Measurements from ENCODE around the gene SLC25A47.
A peak's percentile ranks its signal among the peaks of the same experiment; 100 is the strongest.

The SLC25A47 gene

GRCh38 chr14:100365741-100366140 lies 42.6 kb downstream of the SLC25A47 start:
- DNase-seq (ENCODE audit: low read depth, low spot score), result no peak
- Histone ChIP-seq H3K4me3 (ENCODE audit: low read length) (no peak overlapping the region), H3K27ac (ENCODE audit: low read length) (no peak overlapping the region), H3K36me3 (ENCODE audit: control insufficient read depth, insufficient read depth, low read length) (peaks cover 11% of the 10 kb centered on the region; the same call in 1 of the 2 replicates), H3K4me1 (ENCODE audit: control insufficient read depth, insufficient read depth, low read length) (no peaks in the 10 kb centered on the region), H3K27me3 (ENCODE audit: control insufficient read depth, insufficient read depth, low read length) (no peaks in the 10 kb centered on the region), H3K9me3 (ENCODE audit: control insufficient read depth, insufficient read depth, low read length) (no peaks in the 10 kb centered on the region)
- WGBS (ENCODE audit: insufficient coverage, insufficient read length), result no CpG with 5 or more reads among the region's 7 CpGs

- WGBS (ENCODE audit: insufficient coverage, insufficient read length), result no CpG with 5 or more reads among the region's 13 CpGs
- no peak overlapping the region for H3K4me3 ChIP-seq (ENCODE audit: low read length)
- DNase-seq (ENCODE audit: low read depth, low spot score), result no peak
- H3K27ac ChIP-seq (ENCODE audit: low read length), result no peak overlapping the region
- H3K27me3 ChIP-seq (ENCODE audit: control insufficient read depth, insufficient read depth, low read length), result no peaks in the 10 kb centered on the region
- peaks cover 2% of the 10 kb centered on the region; the same call in 1 of the 2 replicates for H3K36me3 ChIP-seq (ENCODE audit: control insufficient read depth, insufficient read depth, low read length)
- H3K9me3 ChIP-seq (ENCODE audit: control insufficient read depth, insufficient read depth, low read length), result no peaks in the 10 kb centered on the region
- peaks cover 6% of the 10 kb centered on the region; the same call in 1 of the 2 replicates for H3K4me1 ChIP-seq (ENCODE audit: control insufficient read depth, insufficient read depth, low read length)
These were observed 45.9 kb downstream of the SLC25A47 start for GRCh38 chr14:100369019-100369418.

- peaks cover 8% of the 10 kb centered on the region; the same call in 1 of the 2 replicates for H3K4me1 ChIP-seq (ENCODE audit: control insufficient read depth, insufficient read depth, low read length)
- peaks cover 2% of the 10 kb centered on the region; the same call in 1 of the 2 replicates for H3K36me3 ChIP-seq (ENCODE audit: control insufficient read depth, insufficient read depth, low read length)
- no peak for DNase-seq (ENCODE audit: low read depth, low spot score)
- H3K27me3 ChIP-seq (ENCODE audit: control insufficient read depth, insufficient read depth, low read length), result no peaks in the 10 kb centered on the region
- no peak overlapping the region for H3K27ac ChIP-seq (ENCODE audit: low read length)
- no peak overlapping the region for H3K4me3 ChIP-seq (ENCODE audit: low read length)
- no peaks in the 10 kb centered on the region for H3K9me3 ChIP-seq (ENCODE audit: control insufficient read depth, insufficient read depth, low read length)
- no CpG with 5 or more reads among the region's 4 CpGs for WGBS (ENCODE audit: insufficient coverage, insufficient read length)
These were observed 46.9 kb downstream of the SLC25A47 start for GRCh38 chr14:100370003-100370402.

- WGBS (ENCODE audit: insufficient coverage, insufficient read length), result no CpG with 5 or more reads among the region's 6 CpGs
- DNase-seq (ENCODE audit: low read depth, low spot score), result no peak
- Histone ChIP-seq H3K27me3 (ENCODE audit: control insufficient read depth, insufficient read depth, low read length) (no peaks in the 10 kb centered on the region), H3K4me1 (ENCODE audit: control insufficient read depth, insufficient read depth, low read length) (peaks cover 9% of the 10 kb centered on the region; the same call in 1 of the 2 replicates), H3K4me3 (ENCODE audit: low read length) (no peak overlapping the region), H3K27ac (ENCODE audit: low read length) (no peak overlapping the region), H3K36me3 (ENCODE audit: control insufficient read depth, insufficient read depth, low read length) (peaks cover 2% of the 10 kb centered on the region; the same call in 1 of the 2 replicates), H3K9me3 (ENCODE audit: control insufficient read depth, insufficient read depth, low read length) (no peaks in the 10 kb centered on the region)
These were observed 48.6 kb downstream of the SLC25A47 start for GRCh38 chr14:100371773-100372172.

- H3K27ac ChIP-seq (ENCODE audit: low read length), result no peak overlapping the region
- WGBS (ENCODE audit: insufficient coverage, insufficient read length), result 100% methylated on average over 1 of the region's 4 CpGs
- no peaks in the 10 kb centered on the region for H3K9me3 ChIP-seq (ENCODE audit: control insufficient read depth, insufficient read depth, low read length)
- no peak overlapping the region for H3K4me3 ChIP-seq (ENCODE audit: low read length)
- H3K4me1 ChIP-seq (ENCODE audit: control insufficient read depth, insufficient read depth, low read length), result peaks cover 10% of the 10 kb centered on the region; the same call in 1 of the 2 replicates
- no peak for DNase-seq (ENCODE audit: low read depth, low spot score)
- no peaks in the 10 kb centered on the region for H3K27me3 ChIP-seq (ENCODE audit: control insufficient read depth, insufficient read depth, low read length)
- peaks cover 2% of the 10 kb centered on the region; the same call in 1 of the 2 replicates for H3K36me3 ChIP-seq (ENCODE audit: control insufficient read depth, insufficient read depth, low read length)
These were observed 49.4 kb downstream of the SLC25A47 start for GRCh38 chr14:100372357-100373048.

GRCh38 chr14:100374270-100374669 lies 51.1 kb downstream of the SLC25A47 start:
- Histone ChIP-seq H3K27me3 (ENCODE audit: control insufficient read depth, insufficient read depth, low read length) (no peaks in the 10 kb centered on the region), H3K4me3 (ENCODE audit: low read length) (no peak overlapping the region), H3K9me3 (ENCODE audit: control insufficient read depth, insufficient read depth, low read length) (no peaks in the 10 kb centered on the region), H3K4me1 (ENCODE audit: control insufficient read depth, insufficient read depth, low read length) (peaks cover 12% of the 10 kb centered on the region; the same call in 1 of the 2 replicates), H3K27ac (ENCODE audit: low read length) (no peak overlapping the region), H3K36me3 (ENCODE audit: control insufficient read depth, insufficient read depth, low read length) (no peaks in the 10 kb centered on the region)
- WGBS (ENCODE audit: insufficient coverage, insufficient read length), result no CpG with 5 or more reads among the region's 2 CpGs
- no peak for DNase-seq (ENCODE audit: low read depth, low spot score)

GRCh38 chr14:100374876-100375265 lies 51.7 kb downstream of the SLC25A47 start:
- no peak overlapping the region for H3K27ac ChIP-seq (ENCODE audit: low read length)
- no CpG with 5 or more reads among the region's 8 CpGs for WGBS (ENCODE audit: insufficient coverage, insufficient read length)
- H3K4me1 ChIP-seq (ENCODE audit: control insufficient read depth, insufficient read depth, low read length), result peaks cover 12% of the 10 kb centered on the region; the same call in 1 of the 2 replicates
- H3K4me3 ChIP-seq (ENCODE audit: low read length), result peak overlapping the region; percentile 78; the same call in 1 of the 2 replicates
- H3K9me3 ChIP-seq (ENCODE audit: control insufficient read depth, insufficient read depth, low read length), result no peaks in the 10 kb centered on the region
- H3K36me3 ChIP-seq (ENCODE audit: control insufficient read depth, insufficient read depth, low read length), result no peaks in the 10 kb centered on the region
- DNase-seq (ENCODE audit: low read depth, low spot score), result no peak
- H3K27me3 ChIP-seq (ENCODE audit: control insufficient read depth, insufficient read depth, low read length), result no peaks in the 10 kb centered on the region

- no CpG with 5 or more reads among the region's 17 CpGs for WGBS (ENCODE audit: insufficient coverage, insufficient read length)
- no peaks in the 10 kb centered on the region for H3K9me3 ChIP-seq (ENCODE audit: control insufficient read depth, insufficient read depth, low read length)
- H3K36me3 ChIP-seq (ENCODE audit: control insufficient read depth, insufficient read depth, low read length), result no peaks in the 10 kb centered on the region
- H3K27ac ChIP-seq (ENCODE audit: low read length), result no peak overlapping the region
- H3K27me3 ChIP-seq (ENCODE audit: control insufficient read depth, insufficient read depth, low read length), result no peaks in the 10 kb centered on the region
- H3K4me3 ChIP-seq (ENCODE audit: low read length), result peak overlapping the region; percentile 78; the same call in 1 of the 2 replicates
- peaks cover 12% of the 10 kb centered on the region; the same call in 1 of the 2 replicates for H3K4me1 ChIP-seq (ENCODE audit: control insufficient read depth, insufficient read depth, low read length)
- DNase-seq (ENCODE audit: low read depth, low spot score), result no peak
These were observed 52.3 kb downstream of the SLC25A47 start for GRCh38 chr14:100375266-100375962.

GRCh38 chr14:100375963-100376735 lies 53.0 kb downstream of the SLC25A47 start, which contains the start of gene WDR25:
WDR25 (plus strand) TSS chr14:100376485.
- no peaks in the 10 kb centered on the region for H3K36me3 ChIP-seq (ENCODE audit: control insufficient read depth, insufficient read depth, low read length)
- WGBS (ENCODE audit: insufficient coverage, insufficient read length), result no CpG with 5 or more reads among the region's 74 CpGs
- H3K27ac ChIP-seq (ENCODE audit: low read length), result no peak within 1 kb of the TSS
- peak within 1 kb of the TSS; percentile 78; the same call in 1 of the 2 replicates for H3K4me3 ChIP-seq (ENCODE audit: low read length)
- DNase-seq (ENCODE audit: low read depth, low spot score), result peak; percentile 77
- H3K9me3 ChIP-seq (ENCODE audit: control insufficient read depth, insufficient read depth, low read length), result no peaks in the 10 kb centered on the region
- peaks cover 12% of the 10 kb centered on the region; the same call in 1 of the 2 replicates for H3K4me1 ChIP-seq (ENCODE audit: control insufficient read depth, insufficient read depth, low read length)
- no peaks in the 10 kb centered on the region for H3K27me3 ChIP-seq (ENCODE audit: control insufficient read depth, insufficient read depth, low read length)

GRCh38 chr14:100376751-100377171 lies 53.6 kb downstream of the SLC25A47 start:
- no CpG with 5 or more reads among the region's 7 CpGs for WGBS (ENCODE audit: insufficient coverage, insufficient read length)
- DNase-seq (ENCODE audit: low read depth, low spot score), result no peak
- H3K4me1 ChIP-seq (ENCODE audit: control insufficient read depth, insufficient read depth, low read length), result peaks cover 9% of the 10 kb centered on the region; the same call in 1 of the 2 replicates
- H3K9me3 ChIP-seq (ENCODE audit: control insufficient read depth, insufficient read depth, low read length), result no peaks in the 10 kb centered on the region
- H3K4me3 ChIP-seq (ENCODE audit: low read length), result peak overlapping the region; percentile 55; the same call in 1 of the 2 replicates
- no peaks in the 10 kb centered on the region for H3K36me3 ChIP-seq (ENCODE audit: control insufficient read depth, insufficient read depth, low read length)
- no peaks in the 10 kb centered on the region for H3K27me3 ChIP-seq (ENCODE audit: control insufficient read depth, insufficient read depth, low read length)
- H3K27ac ChIP-seq (ENCODE audit: low read length), result no peak overlapping the region
